Gastrocnemius medialis (tissue), 4 donors: Measurements from ENCODE around the gene TBC1D10A. TPM values are rescaled to one million over a fixed set of nuclear protein-coding genes. Genes with fewer than 3 reads are reported as not detected.

Experiments
- ATAC-seq, 2 donors: fragments of 150-250 bp; one replicate each; pipeline ENCODE4 v1.9.1; 2016
- DNase-seq, 2 donors: peaks; one replicate each; pipeline ENCODE4 v3.0.0-alpha.2; 2019
- H3K27ac ChIP-seq, 4 donors: fragments of 200-600 bp; sonication (generic); 1 replicate in 1 of 4; 2 replicates in 3 of 4; pipeline ENCODE4 v1.5.1; 2016 to 2018; ENCODE audit warnings: mild to moderate bottlenecking in 2 of 4, moderate library complexity in 1 of 4
- H3K27me3 ChIP-seq, 3 donors: fragments of 200-600 bp; sonication (generic) in 2 of 3; 1 replicate in 1 of 3; 2 replicates in 2 of 3; pipeline versions ENCODE4 v1.5.1 to v1.6.0; 2016 to 2019; ENCODE audit warnings: mild to moderate bottlenecking in 1 of 3, moderate library complexity in 1 of 3
- H3K36me3 ChIP-seq, 2 donors: fragments of 200-600 bp; sonication (generic) in 1 of 2; one replicate each; pipeline ENCODE4 v1.5.1; 2017 to 2018
- H3K4me1 ChIP-seq, 2 donors: fragments of 200-600 bp; sonication (generic) in 1 of 2; one replicate each; pipeline ENCODE4 v1.5.1; 2016 to 2017; ENCODE audit warnings: mild to moderate bottlenecking in 2 of 2
- H3K4me3 ChIP-seq, 4 donors: fragments of 200-600 bp; sonication (generic) in 3 of 4; 1 replicate in 1 of 4; 2 replicates in 3 of 4; pipeline ENCODE4 v1.5.1; 2016 to 2019; ENCODE audit warnings: mild to moderate bottlenecking in 2 of 4
- H3K9me3 ChIP-seq, 3 donors: fragments of 200-600 bp; sonication (generic) in 2 of 3; 1 replicate in 1 of 3; 2 replicates in 2 of 3; pipeline ENCODE4 v1.5.1; 2016 to 2019
- POLR2A ChIP-seq, 2 donors: fragments of 450-650 bp; IDR thresholded peaks; one replicate each; pipeline ENCODE4 v1.6.1; 2017; ENCODE audit warnings: antibody characterized with exemption in 2 of 2, mild to moderate bottlenecking in 2 of 2, moderate library complexity in 2 of 2
- in situ Hi-C, 4 donors: fragments of 200-750 bp; cut with MboI; loops; one replicate each; pipeline versions ENCODE4 v1.15.0 to v1.8.0; 2017; ENCODE audit warnings: low sequenced_read_pairs in 4 of 4
- intact Hi-C: fragments of 100-400 bp; cut with DNase I; formaldehyde crosslinking; loops from one replicate; pipeline ENCODE4 v1.15.1; 2023; ENCODE audit warnings: low total_unique reads
- total RNA-seq, 4 donors: library from RNA; depleted of rRNA; stranded (reverse); fragments of >200 nt; gene quantifications; one replicate each; pipeline versions ENCODE4 v1.1.0 to v1.2.3, GENCODE V29; 2016
- TF ChIP-seq, protein P1 (sequence below), 5 experiments: fragments of 450-650 bp in 3 of 5; fragments of 200-600 bp in 2 of 5; sonication (generic) in 2 of 5; IDR thresholded peaks in 4 of 5; conservative IDR thresholded peaks in 1 of 5; 1 replicate in 4 of 5; 2 replicates in 1 of 5; pipeline ENCODE4 v1.5.1; 2016 to 2019; ENCODE audit warnings: antibody characterized with exemption in 5 of 5, mild to moderate bottlenecking in 3 of 5, moderate library complexity in 3 of 5

TBC1D10A gene
- total RNA-seq, 4 donors from 2014 or later, result 4.1 to 9.6 (median 6.2) TPM

DNA sequence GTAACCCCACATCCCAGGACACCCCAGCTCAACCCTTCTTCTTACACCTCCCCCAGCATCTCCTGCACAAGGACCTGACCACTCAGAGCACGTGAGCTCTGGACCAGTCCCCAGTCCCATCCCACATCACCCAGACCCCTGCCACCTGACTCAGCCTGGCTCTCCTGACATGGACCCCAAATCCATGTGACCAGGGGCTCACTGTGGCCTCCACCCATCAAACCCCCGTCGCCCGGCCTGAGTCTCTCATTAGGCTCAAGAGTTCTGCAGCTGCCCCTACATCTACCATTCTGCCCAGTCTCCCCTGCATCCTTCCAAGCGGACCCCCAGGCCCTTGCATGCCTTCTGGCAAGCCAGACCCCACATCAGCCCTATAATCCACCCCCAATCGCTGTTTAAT is 78.3 kb downstream of the TBC1D10A start:
- no peaks in the 10 kb centered on the region for H3K9me3 ChIP-seq
- in situ Hi-C loops, result no loop called here
- ATAC-seq (no peak), DNase-seq (no peak)
- intact Hi-C loops, result no loop called here
- H3K27ac ChIP-seq, result peak overlapping the region in 1 of 4 donors; percentile 25
- no peaks in the 10 kb centered on the region for H3K36me3 ChIP-seq
- H3K27me3 ChIP-seq, result peaks cover 27 to 35% (median 28%) of the 10 kb centered on the region in 3 donors
- TF ChIP-seq POLR2A (IDR thresholded peaks at IDR 0.05), result no peak
- TF ChIP-seq, protein P1, sequence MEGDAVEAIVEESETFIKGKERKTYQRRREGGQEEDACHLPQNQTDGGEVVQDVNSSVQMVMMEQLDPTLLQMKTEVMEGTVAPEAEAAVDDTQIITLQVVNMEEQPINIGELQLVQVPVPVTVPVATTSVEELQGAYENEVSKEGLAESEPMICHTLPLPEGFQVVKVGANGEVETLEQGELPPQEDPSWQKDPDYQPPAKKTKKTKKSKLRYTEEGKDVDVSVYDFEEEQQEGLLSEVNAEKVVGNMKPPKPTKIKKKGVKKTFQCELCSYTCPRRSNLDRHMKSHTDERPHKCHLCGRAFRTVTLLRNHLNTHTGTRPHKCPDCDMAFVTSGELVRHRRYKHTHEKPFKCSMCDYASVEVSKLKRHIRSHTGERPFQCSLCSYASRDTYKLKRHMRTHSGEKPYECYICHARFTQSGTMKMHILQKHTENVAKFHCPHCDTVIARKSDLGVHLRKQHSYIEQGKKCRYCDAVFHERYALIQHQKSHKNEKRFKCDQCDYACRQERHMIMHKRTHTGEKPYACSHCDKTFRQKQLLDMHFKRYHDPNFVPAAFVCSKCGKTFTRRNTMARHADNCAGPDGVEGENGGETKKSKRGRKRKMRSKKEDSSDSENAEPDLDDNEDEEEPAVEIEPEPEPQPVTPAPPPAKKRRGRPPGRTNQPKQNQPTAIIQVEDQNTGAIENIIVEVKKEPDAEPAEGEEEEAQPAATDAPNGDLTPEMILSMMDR (IDR thresholded peaks at IDR 0.05 in 4 of 5, conservative IDR thresholded peaks at IDR 0.05 in 1 of 5), result no peak
- H3K4me3 ChIP-seq, result no peak overlapping the region
- peaks cover 0 to 6% of the 10 kb centered on the region in 2 donors for H3K4me1 ChIP-seq

DNA sequence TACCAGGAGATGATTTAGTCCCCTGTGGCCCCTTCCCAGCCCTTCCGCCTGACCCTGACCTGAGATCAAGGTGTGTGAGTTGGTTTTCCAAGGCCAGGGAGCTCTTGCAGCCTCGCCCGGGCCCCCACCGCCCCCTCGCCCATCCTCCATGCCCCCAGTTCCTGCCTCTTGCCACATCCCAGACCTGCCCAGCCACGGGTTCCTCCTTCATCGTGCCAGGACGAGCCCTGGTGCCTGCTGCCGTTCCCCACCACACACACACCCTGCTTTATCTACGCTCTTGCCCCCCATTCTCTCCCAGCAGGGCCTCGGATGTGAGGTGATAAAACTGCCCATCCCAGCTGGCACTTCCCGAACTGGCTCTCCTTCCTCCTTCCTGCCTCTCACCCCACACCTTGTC is 78.8 kb downstream of the TBC1D10A start:
- H3K4me3 ChIP-seq, result no peak overlapping the region
- peaks cover 0 to 6% of the 10 kb centered on the region in 2 donors for H3K4me1 ChIP-seq
- in situ Hi-C loops (no loop called here), intact Hi-C loops (no loop called here)
- TF ChIP-seq POLR2A (IDR thresholded peaks at IDR 0.05), result no peak
- no peak for ATAC-seq
- no peak for DNase-seq
- no peaks in the 10 kb centered on the region for H3K9me3 ChIP-seq
- H3K27ac ChIP-seq, result no peak overlapping the region
- H3K27me3 ChIP-seq, result peaks cover 27 to 35% (median 28%) of the 10 kb centered on the region in 3 donors
- no peaks in the 10 kb centered on the region for H3K36me3 ChIP-seq

DNA sequence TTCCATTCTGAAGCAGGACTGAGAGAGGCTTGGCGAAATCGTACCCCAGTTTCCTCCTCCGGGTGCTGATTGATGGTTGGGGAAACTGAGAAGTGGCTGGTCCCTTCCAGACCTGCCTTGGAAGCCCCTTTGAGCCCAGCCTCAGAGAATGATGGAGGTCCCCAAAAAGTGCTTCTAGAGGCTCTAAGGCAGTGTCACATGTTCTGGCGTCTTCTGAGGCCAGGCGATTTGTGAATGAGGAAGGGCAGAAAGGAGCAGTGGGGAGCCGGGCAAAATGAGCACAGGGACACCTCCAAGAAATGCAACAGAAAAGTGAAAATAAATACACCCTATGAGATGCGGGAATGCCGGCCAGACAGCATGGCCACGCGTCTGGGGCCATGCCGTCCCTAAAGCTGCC is 79.2 kb downstream of the TBC1D10A start:
- H3K27me3 ChIP-seq, result peaks cover 27 to 35% (median 28%) of the 10 kb centered on the region in 3 donors
- in situ Hi-C loops, result no loop called here
- no peak for DNase-seq

DNA sequence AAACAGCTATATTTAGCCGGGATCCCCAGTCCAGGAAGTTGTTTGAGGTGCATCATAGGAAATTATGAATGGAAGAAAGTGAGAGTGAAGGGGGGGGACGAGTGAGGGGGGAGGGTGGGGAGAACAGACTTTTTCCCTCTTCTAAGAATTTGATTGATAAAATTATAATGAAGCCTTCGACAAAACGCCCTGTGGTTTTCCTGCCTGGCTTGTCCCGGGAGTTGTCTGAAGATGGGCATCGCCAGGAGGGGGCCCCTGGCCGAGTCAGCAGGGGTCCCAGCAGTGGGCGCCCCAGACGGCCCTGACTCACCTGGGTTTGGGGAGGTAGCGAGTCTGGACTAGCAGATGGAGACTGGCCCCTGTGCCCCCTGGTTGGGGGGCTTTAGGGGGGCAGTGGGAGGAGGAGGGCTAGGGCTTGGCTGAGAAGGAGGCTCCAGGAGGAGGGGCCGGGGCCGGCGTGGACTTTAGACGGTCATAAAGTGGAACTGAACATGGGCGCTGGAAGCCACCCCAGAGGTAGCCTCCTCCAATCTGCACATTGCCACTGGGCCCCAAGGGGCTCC is 79.8 kb downstream of the TBC1D10A start:
- DNase-seq, result no peak
- Histone ChIP-seq H3K27ac (no peak overlapping the region), H3K9me3 (no peaks in the 10 kb centered on the region), H3K27me3 (peaks cover 27 to 35% (median 28%) of the 10 kb centered on the region in 3 donors), H3K4me1 (peaks cover 0 to 6% of the 10 kb centered on the region in 2 donors), H3K36me3 (no peaks in the 10 kb centered on the region), H3K4me3 (peak overlapping the region; percentile 38 to 59 (median 49))
- in situ Hi-C loops, result no loop called here
- intact Hi-C loops, result no loop called here
- no peak for ATAC-seq
- no peak for TF ChIP-seq POLR2A (IDR thresholded peaks at IDR 0.05)
- TF ChIP-seq, protein P1 (IDR thresholded peaks at IDR 0.05 in 4 of 5, conservative IDR thresholded peaks at IDR 0.05 in 1 of 5), result no peak

More for the DNA sequence above, 79.2 kb downstream of the TBC1D10A start:
- no peaks in the 10 kb centered on the region for H3K36me3 ChIP-seq
- no peaks in the 10 kb centered on the region for H3K9me3 ChIP-seq
- no peak overlapping the region for H3K27ac ChIP-seq
- intact Hi-C loops, result no loop called here
- ATAC-seq, result no peak
- H3K4me3 ChIP-seq, result no peak overlapping the region
- TF ChIP-seq, protein P1 (IDR thresholded peaks at IDR 0.05 in 4 of 5, conservative IDR thresholded peaks at IDR 0.05 in 1 of 5), result no peak
- TF ChIP-seq POLR2A (IDR thresholded peaks at IDR 0.05), result no peak
- H3K4me1 ChIP-seq, result peaks cover 0 to 6% of the 10 kb centered on the region in 2 donors

DNA sequence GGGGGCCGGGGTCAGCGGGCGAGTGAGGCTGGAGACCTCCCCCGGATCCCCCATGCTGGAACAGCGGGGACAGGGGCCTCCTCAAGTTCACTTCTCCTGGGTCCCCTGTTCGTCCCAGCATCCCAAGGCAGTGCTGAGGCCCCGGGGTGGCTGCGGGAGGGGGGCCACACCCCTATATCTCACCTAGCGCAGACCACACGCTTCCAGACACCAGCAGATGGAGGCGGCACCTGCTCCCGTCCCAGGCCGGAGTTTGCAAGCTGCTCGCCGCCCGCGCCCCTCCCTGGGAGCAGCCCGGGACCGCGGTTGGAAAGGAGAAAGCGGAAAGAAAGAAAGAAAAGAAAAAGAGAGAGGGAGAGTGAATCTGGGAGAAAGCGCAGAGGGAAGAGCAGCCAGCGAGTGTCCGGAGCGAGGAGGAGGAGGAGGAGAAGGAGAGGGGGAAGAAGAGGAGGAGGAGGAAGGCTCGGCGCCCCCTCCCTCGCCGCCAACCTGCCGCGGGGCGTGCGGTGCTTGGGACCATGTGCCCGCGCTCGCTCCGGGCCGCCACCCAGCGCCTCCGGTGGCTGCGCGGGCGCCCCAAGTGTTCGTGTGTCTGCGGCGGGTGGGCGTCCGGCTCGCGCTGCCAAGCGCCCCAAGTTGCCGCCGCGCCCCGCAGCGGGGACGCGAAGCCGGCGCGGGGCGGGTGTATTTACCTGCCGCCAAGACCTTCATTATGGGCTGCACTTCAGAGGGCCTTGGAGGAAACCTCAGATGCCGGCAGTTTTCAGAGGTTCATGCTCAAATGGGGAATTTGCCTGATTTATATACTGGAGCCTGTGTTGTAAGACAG is 80.5 kb downstream of the TBC1D10A start, which contains the start of gene LIF:
LIF (minus strand) TSS at position 775 of the 829 bp plus-strand sequence; CDS start at position 711, 64 bp downstream.
- intact Hi-C loops, result no loop called here
- no peak for ATAC-seq
- Histone ChIP-seq H3K9me3 (no peaks in the 10 kb centered on the region), H3K27ac (peak within 1 kb of the TSS in 1 of 4 donors; percentile 25), H3K4me3 (peak within 1 kb of the TSS; percentile 38 to 59 (median 49)), H3K4me1 (peaks cover 0 to 6% of the 10 kb centered on the region in 2 donors), H3K36me3 (no peaks in the 10 kb centered on the region), H3K27me3 (peaks cover 27 to 35% (median 31%) of the 10 kb centered on the region in 3 donors)
- DNase-seq, result no peak
- in situ Hi-C loops, result no loop called here
- TF ChIP-seq, protein P1 (IDR thresholded peaks at IDR 0.05 in 4 of 5, conservative IDR thresholded peaks at IDR 0.05 in 1 of 5), result no peak
- TF ChIP-seq POLR2A (IDR thresholded peaks at IDR 0.05), result no peak
